HG02943 (cell line): Measurements from ENCODE around the gene SYDE2.
"Not testable (repeated sequence)": the region's sequence is repeated elsewhere in the genome, so short reads cannot be mapped to it uniquely, and the experiment has no call there.

Experiments used
- ATAC-seq: cut with Tn5 transposase; IDR thresholded peaks from one replicate; pipeline ENCODE4 v1.9.1; 2021; ENCODE audit warnings: mild to moderate bottlenecking, low read depth, moderate library complexity; ENCODE audit not compliant: unreplicated experiment

SYDE2 gene

GRCh38 chr1:85178396-85178795 is 22.4 kb downstream of the SYDE2 start:
- no peak for ATAC-seq

GRCh38 chr1:85174503-85174902 is 26.3 kb downstream of the SYDE2 start:
- ATAC-seq: no peak

- no peak for ATAC-seq
These were observed 28.0 kb downstream of the SYDE2 start for GRCh38 chr1:85172684-85173337.

GRCh38 chr1:85171721-85172120 is 29.1 kb downstream of the SYDE2 start:
- no peak for ATAC-seq

- ATAC-seq: no peak
These were observed 31.9 kb downstream of the SYDE2 start for GRCh38 chr1:85168884-85169283.

- no peak for ATAC-seq
These were observed 34.5 kb downstream of the SYDE2 start for GRCh38 chr1:85166351-85166750.

GRCh38 chr1:85158910-85159309 is 41.9 kb downstream of the SYDE2 start:
- ATAC-seq: no peak

GRCh38 chr1:85157436-85157835 is 43.4 kb downstream of the SYDE2 start:
- no peak for ATAC-seq

- no peak for ATAC-seq
These were observed 47.5 kb downstream of the SYDE2 start for GRCh38 chr1:85153149-85153891.

GRCh38 chr1:85151446-85151845 is 49.4 kb downstream of the SYDE2 start:
- no peak for ATAC-seq

- ATAC-seq: no peak
These were observed 51.0 kb downstream of the SYDE2 start for GRCh38 chr1:85149805-85150204.

- ATAC-seq: peak; percentile 78
These were observed 52.1 kb downstream of the SYDE2 start for GRCh38 chr1:85148524-85149250.

GRCh38 chr1:85146972-85147359 is 53.9 kb downstream of the SYDE2 start:
- no peak for ATAC-seq

GRCh38 chr1:85146298-85146971 is 54.4 kb downstream of the SYDE2 start:
- ATAC-seq: not testable (repeated sequence)

- no peak for ATAC-seq
These were observed 56.5 kb downstream of the SYDE2 start for GRCh38 chr1:85144351-85144750.

GRCh38 chr1:85142753-85143152 is 58.1 kb downstream of the SYDE2 start:
- no peak for ATAC-seq

GRCh38 chr1:85138439-85138838 is 62.4 kb downstream of the SYDE2 start:
- not testable (repeated sequence) for ATAC-seq

GRCh38 chr1:85137660-85138059 is 63.2 kb downstream of the SYDE2 start:
- no peak for ATAC-seq

GRCh38 chr1:85135392-85135798 is 65.4 kb downstream of the SYDE2 start:
- no peak for ATAC-seq

- no peak for ATAC-seq
These were observed 66.0 kb downstream of the SYDE2 start for GRCh38 chr1:85134583-85135391.
